ENCODE results near the gene FHL3. TPM values are rescaled to one million over a fixed set of nuclear protein-coding genes. Genes with fewer than 3 reads are reported as not detected.

Gene FHL3, protein sequence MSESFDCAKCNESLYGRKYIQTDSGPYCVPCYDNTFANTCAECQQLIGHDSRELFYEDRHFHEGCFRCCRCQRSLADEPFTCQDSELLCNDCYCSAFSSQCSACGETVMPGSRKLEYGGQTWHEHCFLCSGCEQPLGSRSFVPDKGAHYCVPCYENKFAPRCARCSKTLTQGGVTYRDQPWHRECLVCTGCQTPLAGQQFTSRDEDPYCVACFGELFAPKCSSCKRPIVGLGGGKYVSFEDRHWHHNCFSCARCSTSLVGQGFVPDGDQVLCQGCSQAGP
- total RNA-seq (1 to 10 TPM; 3.7 to 5.0 TPM), polyA plus RNA-seq (1 to 10 TPM; 3.4 to 3.7 TPM)

DNA sequence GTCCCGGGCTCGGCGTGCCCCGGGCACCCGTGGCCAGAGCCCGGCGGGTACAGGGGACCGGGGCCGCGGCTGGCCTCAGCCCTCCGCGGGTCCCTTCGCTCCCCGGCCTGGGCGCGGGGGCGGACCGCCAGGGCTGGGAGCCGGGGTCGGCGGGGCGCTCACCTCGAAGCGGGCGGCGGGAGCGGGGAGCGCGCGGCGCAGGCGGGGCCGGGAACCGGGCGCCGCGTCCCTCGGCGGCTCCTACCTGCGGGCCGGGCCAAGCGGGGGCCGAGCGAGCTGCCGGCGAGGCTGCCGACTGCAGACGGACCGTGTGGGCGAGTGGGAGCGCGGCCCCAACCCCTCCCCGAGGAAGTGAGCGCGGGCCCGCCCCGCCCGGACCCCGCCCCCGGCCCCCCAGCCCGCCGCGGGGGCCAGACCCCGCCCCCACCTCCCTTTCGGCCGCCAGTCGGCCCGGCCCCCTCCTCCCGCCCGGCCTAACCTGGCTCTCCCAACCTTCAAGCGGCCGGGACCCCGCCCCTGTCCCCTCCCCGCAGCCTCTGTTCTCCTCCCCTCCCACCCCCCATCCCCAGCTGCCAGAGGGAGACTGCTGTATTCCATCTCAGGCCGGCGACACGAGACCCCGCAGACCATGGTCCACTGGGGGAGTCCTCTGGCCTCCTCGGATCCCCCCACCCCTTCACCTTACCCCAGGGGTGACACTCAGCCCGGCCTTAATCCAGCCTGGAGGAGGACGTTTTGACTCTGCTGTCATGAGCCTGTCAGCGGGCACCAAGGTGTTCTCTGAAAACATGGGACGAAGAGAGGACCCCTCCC is at the start of gene FHL3:
Gene FHL3, minus strand, starts transcription at position 320 of the 813 bp plus-strand sequence. CDS start 6,102 bp downstream, outside the sequence.
- intact Hi-C loops (cut with micrococcal nuclease): no loop called here
- POLR2A ChIA-PET (ENCODE audit: partially characterized antibody): no interaction called here

DNA sequence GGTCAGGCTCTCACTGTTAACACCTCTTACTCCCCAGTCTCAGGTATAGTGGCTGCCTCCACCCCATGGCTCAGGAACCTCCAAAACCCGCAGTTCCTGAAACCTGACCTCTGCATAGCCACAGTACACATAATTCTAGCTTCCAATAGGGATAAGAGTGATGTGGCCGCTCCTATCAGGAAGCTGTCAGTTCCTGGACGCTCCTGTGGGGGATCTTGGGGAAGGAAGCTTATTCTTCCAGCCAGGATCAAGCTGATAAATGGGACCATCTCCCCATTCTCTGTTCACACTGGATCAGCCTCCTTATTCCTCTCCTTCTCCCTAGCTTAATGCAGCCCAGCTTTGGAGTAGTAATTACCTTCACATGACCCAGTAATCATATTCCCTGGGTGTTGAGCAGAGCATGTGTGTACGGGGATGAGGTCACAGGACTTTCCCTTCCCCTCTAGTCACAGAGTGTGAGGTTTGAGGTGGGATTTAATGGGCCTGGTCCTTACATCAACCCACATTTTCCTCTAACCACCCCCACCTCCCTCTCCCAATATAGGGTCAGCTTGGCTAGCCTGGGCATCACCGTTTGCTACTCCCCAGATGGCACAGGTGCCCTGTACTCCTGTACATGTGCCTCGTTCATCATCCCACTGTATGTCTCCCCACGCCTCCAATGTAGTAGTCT is 48.2 kb upstream of the FHL3 start:
- CTCF ChIA-PET (ENCODE audit: partially characterized antibody): interaction anchor here (1.0 kb wide), 1 partner anchor 13 kb away, joined by 3 read pairs; no protein-coding TSS in a partner anchor
- POLR2A ChIA-PET (ENCODE audit: partially characterized antibody): no interaction called here
- Mint-ChIP-seq H3K36me3 (no peaks in the 10 kb centered on the region), H3K9me3 (no peaks in the 10 kb centered on the region), H3K4me1 (peaks cover 0 to 8% (median 4%) of the 10 kb centered on the region in 4 donors), H3K27me3 (no peaks in the 10 kb centered on the region), H3K4me3 (no peak overlapping the region), H3K27ac (no peak overlapping the region)
- no peak for DNase-seq
- Histone ChIP-seq H3K4me1 (ENCODE audit: insufficient read depth, low read length) (no peaks in the 10 kb centered on the region), H3K4me3 (ENCODE audit: low read length in 2 of 2) (no peak overlapping the region), H3K9me3 (ENCODE audit: control insufficient read depth in 1 of 2, low read length in 2 of 2) (no peaks in the 10 kb centered on the region), H3K27ac (ENCODE audit: low read depth, low read length) (no peak overlapping the region), H3K27me3 (ENCODE audit: insufficient read depth, low read length) (no peaks in the 10 kb centered on the region), H3K36me3 (ENCODE audit: insufficient read depth, low read length) (no peaks in the 10 kb centered on the region)
- intact Hi-C loops (cut with micrococcal nuclease): no loop called here

More for the DNA sequence above, at the start of gene FHL3:
- Histone ChIP-seq H3K4me3 (ENCODE audit: low read length in 2 of 2) (peak within 1 kb of the TSS; percentile 14 to 43), H3K9me3 (ENCODE audit: control insufficient read depth in 1 of 2, low read length in 2 of 2) (no peaks in the 10 kb centered on the region), H3K36me3 (ENCODE audit: insufficient read depth, low read length) (no peaks in the 10 kb centered on the region), H3K27ac (ENCODE audit: low read depth, low read length) (peak within 1 kb of the TSS; percentile 1), H3K27me3 (ENCODE audit: insufficient read depth, low read length) (no peaks in the 10 kb centered on the region), H3K4me1 (ENCODE audit: insufficient read depth, low read length) (peaks cover 7% of the 10 kb centered on the region)
- H3K36me3 Mint-ChIP-seq: no peaks in the 10 kb centered on the region
- peaks cover 4 to 34% (median 18%) of the 10 kb centered on the region in 4 donors for H3K4me1 Mint-ChIP-seq
- peaks cover 0 to 2% (median 0%) of the 10 kb centered on the region in 8 donors for H3K9me3 Mint-ChIP-seq
- CTCF ChIA-PET (ENCODE audit: partially characterized antibody): no interaction called here
- H3K4me3 Mint-ChIP-seq: peak within 1 kb of the TSS; percentile 75 to 87 (median 76)
- H3K27ac Mint-ChIP-seq: peak within 1 kb of the TSS; percentile 58 to 84 (median 77)
- peak in 2 of 5 donors; percentile 26 to 54 for DNase-seq
- H3K27me3 Mint-ChIP-seq: peaks cover 0 to 6% of the 10 kb centered on the region in 2 donors

DNA sequence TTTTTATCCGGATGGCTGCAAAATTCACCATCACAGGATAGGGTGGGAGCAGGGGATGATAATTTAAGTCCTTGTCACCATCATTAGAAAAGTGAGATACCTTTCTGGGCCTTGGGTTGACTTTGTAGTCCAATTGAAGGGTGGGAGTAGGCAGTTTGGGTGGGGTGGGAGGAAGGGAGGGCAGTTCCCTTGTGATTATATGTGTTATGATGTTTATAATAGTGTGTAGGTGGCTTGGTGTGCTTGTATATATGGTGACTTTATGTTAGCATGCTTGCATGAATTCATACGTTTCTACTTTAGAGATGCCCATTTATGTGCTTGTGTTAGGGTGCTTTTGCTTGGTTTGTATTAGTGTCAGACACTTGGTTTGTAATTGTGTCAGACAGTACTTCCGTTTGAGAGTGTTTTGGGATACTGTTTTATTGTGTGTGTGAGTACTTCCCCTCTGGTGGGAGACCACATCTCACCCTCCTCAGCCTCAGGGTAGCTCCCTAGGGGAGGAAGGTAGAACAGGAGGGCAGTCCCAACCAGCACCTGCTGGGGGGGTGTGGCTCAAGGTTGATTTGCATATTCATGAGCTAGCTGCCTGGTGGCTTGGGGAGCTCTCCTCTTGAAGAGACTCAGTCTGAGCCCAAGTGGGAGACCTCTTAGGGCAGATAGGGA is 47.6 kb upstream of the FHL3 start:
- Histone ChIP-seq H3K9me3 (ENCODE audit: control insufficient read depth in 1 of 2, low read length in 2 of 2) (no peaks in the 10 kb centered on the region), H3K27ac (ENCODE audit: low read depth, low read length) (no peak overlapping the region), H3K4me3 (ENCODE audit: low read length in 2 of 2) (no peak overlapping the region), H3K36me3 (ENCODE audit: insufficient read depth, low read length) (no peaks in the 10 kb centered on the region), H3K27me3 (ENCODE audit: insufficient read depth, low read length) (no peaks in the 10 kb centered on the region), H3K4me1 (ENCODE audit: insufficient read depth, low read length) (no peaks in the 10 kb centered on the region)
- no peak overlapping the region for H3K4me3 Mint-ChIP-seq
- H3K27me3 Mint-ChIP-seq: no peaks in the 10 kb centered on the region
- ChIA-PET POLR2A (ENCODE audit: partially characterized antibody) (no interaction called here), CTCF (ENCODE audit: partially characterized antibody) (interaction anchor here (1.0 kb wide), 1 partner anchor 12 kb away, joined by 3 read pairs; no protein-coding TSS in a partner anchor)
- H3K27ac Mint-ChIP-seq: no peak overlapping the region
- no peaks in the 10 kb centered on the region for H3K36me3 Mint-ChIP-seq
- DNase-seq: no peak
- H3K4me1 Mint-ChIP-seq: peaks cover 0 to 8% (median 4%) of the 10 kb centered on the region in 4 donors
- H3K9me3 Mint-ChIP-seq: no peaks in the 10 kb centered on the region
- intact Hi-C loops (cut with micrococcal nuclease): no loop called here

DNA sequence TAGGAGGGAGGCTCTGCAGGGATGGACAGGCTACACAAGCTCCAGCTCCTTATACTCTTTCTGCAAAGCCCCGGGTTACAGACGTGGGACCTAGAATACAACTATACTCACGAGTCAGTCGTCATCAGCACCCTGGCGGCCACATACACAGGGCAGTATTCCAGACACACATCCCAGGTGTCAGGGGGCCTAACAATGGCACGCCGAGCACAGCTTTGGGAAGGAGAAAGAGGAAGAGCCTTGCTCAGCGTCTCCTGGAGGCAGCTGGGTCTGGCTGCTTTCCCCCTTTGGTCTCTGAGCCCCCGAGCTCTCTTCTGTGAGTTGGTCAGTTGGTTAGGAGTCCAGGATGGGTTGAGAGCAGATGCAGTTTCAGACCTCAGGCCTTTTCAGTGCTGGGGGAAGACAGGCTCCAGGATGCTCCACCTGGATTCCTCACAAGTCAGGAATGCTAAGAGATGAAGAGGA is 45.8 kb upstream of the FHL3 start:
- ChIA-PET POLR2A (ENCODE audit: partially characterized antibody) (no interaction called here), CTCF (ENCODE audit: partially characterized antibody) (no interaction called here)
- Mint-ChIP-seq H3K27ac (no peak overlapping the region), H3K27me3 (no peaks in the 10 kb centered on the region), H3K4me3 (no peak overlapping the region), H3K9me3 (no peaks in the 10 kb centered on the region), H3K36me3 (no peaks in the 10 kb centered on the region), H3K4me1 (peaks cover 0 to 8% (median 4%) of the 10 kb centered on the region in 4 donors)
- Histone ChIP-seq H3K4me1 (ENCODE audit: insufficient read depth, low read length) (no peaks in the 10 kb centered on the region), H3K9me3 (ENCODE audit: control insufficient read depth in 1 of 2, low read length in 2 of 2) (no peaks in the 10 kb centered on the region), H3K36me3 (ENCODE audit: insufficient read depth, low read length) (no peaks in the 10 kb centered on the region), H3K27me3 (ENCODE audit: insufficient read depth, low read length) (no peaks in the 10 kb centered on the region), H3K4me3 (ENCODE audit: low read length in 2 of 2) (no peak overlapping the region), H3K27ac (ENCODE audit: low read depth, low read length) (no peak overlapping the region)
- no peak for DNase-seq
- intact Hi-C loops (cut with micrococcal nuclease): no loop called here

DNA sequence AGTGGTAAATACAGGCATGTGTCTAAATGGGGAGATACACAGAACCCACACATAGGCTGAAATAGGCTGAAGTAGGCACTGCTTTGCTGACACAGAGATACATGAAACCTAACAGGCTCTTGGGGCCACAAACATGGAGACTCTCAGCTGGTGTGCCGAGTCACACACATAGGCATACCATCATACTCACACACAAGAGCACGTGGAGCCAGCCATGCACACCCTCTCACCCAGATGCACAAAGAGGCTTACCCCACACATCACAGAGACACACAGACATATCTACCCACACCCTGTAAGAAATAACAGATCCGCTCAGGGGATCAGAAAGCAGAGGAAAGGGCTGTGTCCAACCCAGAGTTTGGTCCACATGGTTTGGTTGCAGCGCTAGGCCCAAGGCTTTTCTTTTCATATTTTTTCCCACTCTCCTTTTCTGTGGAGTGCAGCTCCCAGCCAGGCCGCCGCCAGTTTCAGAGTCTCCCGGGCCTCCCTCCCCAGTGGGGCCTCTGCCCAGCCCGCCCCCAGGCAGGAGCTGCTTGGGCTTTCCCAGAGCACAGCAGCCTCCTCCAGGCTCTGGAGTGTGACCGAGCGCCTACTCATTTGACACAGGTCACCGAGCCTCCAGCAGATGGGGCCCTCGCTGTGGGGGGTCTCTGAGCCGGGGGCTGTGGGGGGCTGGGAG is 45.2 kb upstream of the FHL3 start:
- peaks cover 0 to 1% of the 10 kb centered on the region in 2 donors for H3K27me3 Mint-ChIP-seq
- CTCF ChIA-PET (ENCODE audit: partially characterized antibody): no interaction called here
- no peaks in the 10 kb centered on the region for H3K9me3 Mint-ChIP-seq
- H3K9me3 ChIP-seq (ENCODE audit: control insufficient read depth in 1 of 2, low read length in 2 of 2): no peaks in the 10 kb centered on the region
- no peak overlapping the region for H3K27ac Mint-ChIP-seq
- H3K4me3 ChIP-seq (ENCODE audit: low read length in 2 of 2): no peak overlapping the region
- H3K4me1 ChIP-seq (ENCODE audit: insufficient read depth, low read length): peaks cover 3% of the 10 kb centered on the region
- peaks cover 0 to 10% (median 4%) of the 10 kb centered on the region in 4 donors for H3K4me1 Mint-ChIP-seq
- H3K36me3 ChIP-seq (ENCODE audit: insufficient read depth, low read length): no peaks in the 10 kb centered on the region
- no peaks in the 10 kb centered on the region for H3K27me3 ChIP-seq (ENCODE audit: insufficient read depth, low read length)
- POLR2A ChIA-PET (ENCODE audit: partially characterized antibody): no interaction called here
- no peak for DNase-seq
- no peak overlapping the region for H3K27ac ChIP-seq (ENCODE audit: low read depth, low read length)
- intact Hi-C loops (cut with micrococcal nuclease): no loop called here
- H3K36me3 Mint-ChIP-seq: no peaks in the 10 kb centered on the region
- H3K4me3 Mint-ChIP-seq: no peak overlapping the region

DNA sequence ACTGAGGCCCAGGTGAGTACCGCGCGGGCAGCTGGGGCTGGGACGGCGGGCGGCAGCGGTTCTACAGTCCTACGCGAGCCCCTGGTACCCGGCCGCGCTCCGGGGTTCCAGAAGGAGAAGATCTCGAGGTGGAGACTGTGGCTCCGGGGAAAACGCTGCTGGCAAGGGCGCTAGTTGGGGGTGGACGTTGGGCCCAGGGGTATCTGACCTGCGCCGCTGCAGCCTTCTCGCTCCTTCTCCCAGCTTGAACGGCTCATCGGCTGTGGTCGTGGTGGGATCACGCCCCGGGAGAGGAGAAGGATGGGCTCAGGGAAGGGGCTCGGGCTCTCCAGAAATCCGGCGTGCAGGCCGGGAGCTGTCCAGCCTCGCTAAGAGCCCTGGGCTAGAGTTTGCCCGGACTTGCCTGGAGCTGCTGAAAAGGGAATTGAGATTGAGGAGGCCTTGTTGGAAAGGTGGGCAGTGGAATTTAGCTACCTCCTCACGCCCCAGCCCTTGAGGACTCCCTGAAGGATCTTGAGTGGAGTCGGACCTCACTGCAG is 42.4 kb upstream of the FHL3 start:
- Mint-ChIP-seq H3K4me3 (peak overlapping the region; percentile 69 to 80 (median 78)), H3K27ac (peak overlapping the region in 1 of 7 donors; percentile 46), H3K27me3 (peaks cover 13 to 14% of the 10 kb centered on the region in 2 donors), H3K4me1 (peaks cover 3 to 29% (median 9%) of the 10 kb centered on the region in 4 donors), H3K9me3 (peaks cover 0 to 1% (median 0%) of the 10 kb centered on the region in 8 donors), H3K36me3 (no peaks in the 10 kb centered on the region)
- peaks cover 18% of the 10 kb centered on the region for H3K4me1 ChIP-seq (ENCODE audit: insufficient read depth, low read length)
- no peak overlapping the region for H3K27ac ChIP-seq (ENCODE audit: low read depth, low read length)
- no peak for DNase-seq
- CTCF ChIA-PET (ENCODE audit: partially characterized antibody): interaction anchor here (2.0 kb wide), 1 partner anchor 24 kb away, joined by 5 read pairs; no protein-coding TSS in a partner anchor
- intact Hi-C loops (cut with micrococcal nuclease): loop anchor here (1.0 kb wide), 1 partner anchor 35 kb away; the partner anchor contains the start of gene UTP11
- no peaks in the 10 kb centered on the region for H3K9me3 ChIP-seq (ENCODE audit: control insufficient read depth in 1 of 2, low read length in 2 of 2)
- no peaks in the 10 kb centered on the region for H3K36me3 ChIP-seq (ENCODE audit: insufficient read depth, low read length)
- peak overlapping the region in 1 of 2 donors; percentile 38 for H3K4me3 ChIP-seq (ENCODE audit: low read length in 2 of 2)
- POLR2A ChIA-PET (ENCODE audit: partially characterized antibody): no interaction called here
- peaks cover 20% of the 10 kb centered on the region for H3K27me3 ChIP-seq (ENCODE audit: insufficient read depth, low read length)
